RWPE2 (cell line): ENCODE results near the gene KCNJ15.

Source experiments
- ATAC-seq: fragments of 200-7000 bp; cut with Tn5 transposase; 3 replicates; pipeline ENCODE4 v1.9.1; 2021; ENCODE audit warnings: low read depth
- DNase-seq: peaks from one replicate; pipeline ENCODE4 v3.0.0-alpha.2; 2020; ENCODE audit warnings: low spot score
- H3K27ac ChIP-seq: fragments of 450-650 bp; 2 replicates; pipeline ENCODE4 v1.5.1; 2017; ENCODE audit warnings: mild to moderate bottlenecking; ENCODE audit not compliant: poor library complexity, severe bottlenecking
- H3K27me3 ChIP-seq: fragments of 250-450 bp; sonication (Bioruptor Pico); 2 replicates; pipeline ENCODE4 v1.5.1; 2021; ENCODE audit warnings: mild to moderate bottlenecking, moderate library complexity; ENCODE audit not compliant: insufficient read depth, poor library complexity, severe bottlenecking
- H3K36me3 ChIP-seq: fragments of 250-450 bp; sonication (Bioruptor Pico); 2 replicates; pipeline ENCODE4 v1.5.1; 2020; ENCODE audit warnings: low read depth, mild to moderate bottlenecking, moderate library complexity
- H3K4me1 ChIP-seq: fragments of 250-450 bp; sonication (Bioruptor Pico); 2 replicates; pipeline ENCODE4 v1.5.1; 2021; ENCODE audit warnings: mild to moderate bottlenecking, moderate library complexity; ENCODE audit not compliant: insufficient read depth, poor library complexity, severe bottlenecking
- H3K4me3 ChIP-seq: fragments of 250-450 bp; sonication (Bioruptor Pico); 2 replicates; pipeline ENCODE4 v1.5.1; 2021; ENCODE audit warnings: mild to moderate bottlenecking, moderate library complexity; ENCODE audit not compliant: severe bottlenecking
- H3K9me3 ChIP-seq: fragments of 250-450 bp; sonication (Bioruptor Pico); 2 replicates; pipeline ENCODE4 v1.5.1; 2021; ENCODE audit warnings: mild to moderate bottlenecking, moderate library complexity; ENCODE audit not compliant: severe bottlenecking
- TF ChIP-seq, protein P1 (sequence below): fragments of 450-650 bp; IDR thresholded peaks from one replicate; pipeline ENCODE4 v1.5.1; 2017; ENCODE audit warnings: mild to moderate bottlenecking, moderate library complexity; ENCODE audit not compliant: poor library complexity, severe bottlenecking

The KCNJ15 gene

DNA sequence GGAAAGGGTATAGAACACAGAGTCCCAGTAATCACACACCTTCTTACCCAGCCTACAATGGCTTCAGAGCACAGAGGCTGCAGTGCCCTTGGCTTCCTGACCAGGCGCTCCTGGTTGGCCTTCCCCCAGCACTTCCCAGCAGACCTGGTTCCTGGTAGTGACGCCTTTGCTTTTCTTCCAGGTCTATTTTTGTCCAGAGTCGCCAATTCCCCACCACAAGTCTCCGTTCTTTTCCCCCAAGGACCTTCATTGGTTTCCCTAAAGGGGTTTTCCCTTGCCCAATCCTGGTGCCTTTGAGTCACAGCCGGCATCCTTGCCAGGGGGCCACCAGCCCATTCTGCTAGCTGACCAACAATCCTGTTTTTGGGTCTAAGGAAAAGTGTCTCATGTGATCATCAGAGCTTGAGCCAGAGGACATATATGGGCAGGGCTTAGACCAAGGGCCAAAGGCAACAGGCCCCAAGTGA is 84.8 kb downstream of the KCNJ15 start:
- no peak for DNase-seq
- no peaks in the 10 kb centered on the region for H3K9me3 ChIP-seq

DNA sequence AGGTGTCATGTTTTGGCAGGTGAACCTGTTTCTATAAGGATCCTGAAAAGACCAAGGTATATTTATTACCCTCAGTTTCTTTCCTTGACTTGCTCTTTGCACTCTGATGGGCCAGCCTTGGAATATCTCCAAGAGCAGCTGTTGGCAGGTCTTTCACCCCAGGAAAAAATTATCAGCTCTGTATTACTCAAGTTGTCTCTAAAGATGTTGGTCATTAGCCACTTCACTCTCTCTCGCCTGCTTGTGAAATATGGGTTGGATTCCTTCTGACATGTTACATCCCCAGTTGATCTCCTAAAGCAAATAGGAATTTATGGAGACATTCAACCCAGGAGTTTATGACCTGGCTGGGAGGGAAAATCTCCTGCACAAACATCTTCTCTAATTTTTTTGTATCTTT is 85.9 kb downstream of the KCNJ15 start:
- peak overlapping the region; percentile 49 for H3K27ac ChIP-seq
- TF ChIP-seq, protein P1, sequence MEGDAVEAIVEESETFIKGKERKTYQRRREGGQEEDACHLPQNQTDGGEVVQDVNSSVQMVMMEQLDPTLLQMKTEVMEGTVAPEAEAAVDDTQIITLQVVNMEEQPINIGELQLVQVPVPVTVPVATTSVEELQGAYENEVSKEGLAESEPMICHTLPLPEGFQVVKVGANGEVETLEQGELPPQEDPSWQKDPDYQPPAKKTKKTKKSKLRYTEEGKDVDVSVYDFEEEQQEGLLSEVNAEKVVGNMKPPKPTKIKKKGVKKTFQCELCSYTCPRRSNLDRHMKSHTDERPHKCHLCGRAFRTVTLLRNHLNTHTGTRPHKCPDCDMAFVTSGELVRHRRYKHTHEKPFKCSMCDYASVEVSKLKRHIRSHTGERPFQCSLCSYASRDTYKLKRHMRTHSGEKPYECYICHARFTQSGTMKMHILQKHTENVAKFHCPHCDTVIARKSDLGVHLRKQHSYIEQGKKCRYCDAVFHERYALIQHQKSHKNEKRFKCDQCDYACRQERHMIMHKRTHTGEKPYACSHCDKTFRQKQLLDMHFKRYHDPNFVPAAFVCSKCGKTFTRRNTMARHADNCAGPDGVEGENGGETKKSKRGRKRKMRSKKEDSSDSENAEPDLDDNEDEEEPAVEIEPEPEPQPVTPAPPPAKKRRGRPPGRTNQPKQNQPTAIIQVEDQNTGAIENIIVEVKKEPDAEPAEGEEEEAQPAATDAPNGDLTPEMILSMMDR, result no peak

More for the DNA sequence above, 84.8 kb downstream of the KCNJ15 start:
- H3K36me3 ChIP-seq, result no peaks in the 10 kb centered on the region
- peaks cover 27% of the 10 kb centered on the region for H3K4me1 ChIP-seq
- no peak for ATAC-seq
- TF ChIP-seq, protein P1, result no peak
- H3K4me3 ChIP-seq, result no peak overlapping the region
- no peak overlapping the region for H3K27ac ChIP-seq
- H3K27me3 ChIP-seq, result no peaks in the 10 kb centered on the region

DNA sequence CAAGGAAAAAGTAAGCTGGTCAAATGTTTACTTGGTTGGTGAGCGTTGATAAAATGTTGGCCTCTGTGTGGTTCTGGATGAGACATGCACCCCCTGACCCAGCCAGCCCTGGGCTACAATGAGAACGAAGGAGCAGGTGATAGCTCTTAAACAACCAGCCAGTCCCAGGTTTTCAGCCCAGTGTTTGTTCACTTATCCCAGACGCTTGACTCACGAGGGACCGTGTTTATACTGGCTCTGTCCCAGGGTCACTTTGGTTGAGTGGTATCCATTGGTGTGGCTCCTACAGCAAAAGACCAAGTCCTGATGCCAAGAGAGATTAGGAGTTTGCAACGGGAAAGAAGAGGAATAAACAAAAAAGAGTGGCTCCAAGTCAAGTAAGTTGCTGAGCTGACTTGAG is 86.9 kb downstream of the KCNJ15 start:
- H3K4me3 ChIP-seq, result no peak overlapping the region
- no peaks in the 10 kb centered on the region for H3K9me3 ChIP-seq
- TF ChIP-seq, protein P1, result no peak
- H3K27me3 ChIP-seq, result no peaks in the 10 kb centered on the region
- ATAC-seq (peak; percentile 66), DNase-seq (no peak)
- H3K4me1 ChIP-seq, result peaks cover 15% of the 10 kb centered on the region
- peak overlapping the region; percentile 49 for H3K27ac ChIP-seq
- no peaks in the 10 kb centered on the region for H3K36me3 ChIP-seq

More for the DNA sequence above, 85.9 kb downstream of the KCNJ15 start:
- H3K27me3 ChIP-seq, result no peaks in the 10 kb centered on the region
- DNase-seq, result no peak
- H3K4me1 ChIP-seq, result peaks cover 21% of the 10 kb centered on the region
- no peak for ATAC-seq
- H3K36me3 ChIP-seq, result no peaks in the 10 kb centered on the region
- no peaks in the 10 kb centered on the region for H3K9me3 ChIP-seq
- H3K4me3 ChIP-seq, result no peak overlapping the region

DNA sequence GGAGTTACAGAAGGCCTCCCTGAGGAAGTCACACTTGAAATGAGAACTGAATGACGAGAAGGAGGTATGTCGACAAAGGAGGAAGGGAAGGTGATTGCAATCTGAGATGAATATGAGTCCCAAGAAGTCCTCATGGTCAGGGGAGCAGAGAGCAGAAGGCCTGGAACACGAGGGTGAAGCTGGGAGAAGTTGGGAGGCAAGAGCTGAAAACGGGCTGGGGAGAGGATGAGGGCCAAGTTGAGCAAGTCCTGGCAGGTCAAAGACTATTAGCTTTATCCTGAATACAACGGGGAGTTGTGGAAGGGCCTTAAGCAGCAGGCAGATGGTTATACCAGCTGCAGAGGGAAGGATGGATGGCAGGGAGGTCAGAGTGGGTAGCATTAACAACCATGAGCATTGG is 89.5 kb downstream of the KCNJ15 start:
- no peaks in the 10 kb centered on the region for H3K36me3 ChIP-seq

More for the DNA sequence above, 89.5 kb downstream of the KCNJ15 start:
- no peak for DNase-seq
- Histone ChIP-seq H3K9me3 (no peaks in the 10 kb centered on the region), H3K4me1 (peaks cover 15% of the 10 kb centered on the region), H3K4me3 (no peak overlapping the region), H3K27me3 (no peaks in the 10 kb centered on the region), H3K27ac (no peak overlapping the region)
- TF ChIP-seq, protein P1, result no peak
- no peak for ATAC-seq
